ENCODE data around the gene VWF.

- no peak for TF ChIP-seq EZH2 (IDR thresholded peaks at IDR 0.05; ENCODE audit: borderline replicate concordance, low read depth, low read length, severe bottlenecking)
- no peak for TF ChIP-seq POLR2A (IDR thresholded peaks at IDR 0.05; ENCODE audit: low read depth, low read length)
Measured at GRCh38 chr12:5954661-5955060, 169.8 kb downstream of the VWF start.

Measured in endothelial cell of umbilical vein (primary cell).